ENCODE measurements around the gene C1QTNF12.
"Not testable (repeated sequence)": the region's sequence is repeated elsewhere in the genome, so short reads cannot be mapped to it uniquely, and the experiment has no call there.

Gene C1QTNF12

DNA sequence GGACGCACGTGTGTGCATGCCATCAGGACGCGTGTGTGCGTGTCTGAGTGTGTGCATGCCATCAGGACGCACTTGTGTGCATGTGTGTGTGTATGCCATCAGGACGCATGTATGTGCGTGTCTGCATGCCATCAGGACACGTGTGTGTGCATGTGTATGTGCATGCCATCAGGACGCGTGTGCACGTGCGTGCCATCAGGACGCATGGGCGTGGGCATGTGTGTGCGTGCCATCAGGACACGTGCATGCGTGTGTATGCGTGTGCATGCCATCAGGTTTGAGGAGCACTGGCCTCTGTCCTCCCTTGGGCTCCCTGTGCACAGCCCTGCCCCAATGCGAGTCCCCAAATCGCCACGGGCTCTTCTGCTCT is 12.6 kb upstream of the C1QTNF12 start:
- no peak for DNase-seq

DNA sequence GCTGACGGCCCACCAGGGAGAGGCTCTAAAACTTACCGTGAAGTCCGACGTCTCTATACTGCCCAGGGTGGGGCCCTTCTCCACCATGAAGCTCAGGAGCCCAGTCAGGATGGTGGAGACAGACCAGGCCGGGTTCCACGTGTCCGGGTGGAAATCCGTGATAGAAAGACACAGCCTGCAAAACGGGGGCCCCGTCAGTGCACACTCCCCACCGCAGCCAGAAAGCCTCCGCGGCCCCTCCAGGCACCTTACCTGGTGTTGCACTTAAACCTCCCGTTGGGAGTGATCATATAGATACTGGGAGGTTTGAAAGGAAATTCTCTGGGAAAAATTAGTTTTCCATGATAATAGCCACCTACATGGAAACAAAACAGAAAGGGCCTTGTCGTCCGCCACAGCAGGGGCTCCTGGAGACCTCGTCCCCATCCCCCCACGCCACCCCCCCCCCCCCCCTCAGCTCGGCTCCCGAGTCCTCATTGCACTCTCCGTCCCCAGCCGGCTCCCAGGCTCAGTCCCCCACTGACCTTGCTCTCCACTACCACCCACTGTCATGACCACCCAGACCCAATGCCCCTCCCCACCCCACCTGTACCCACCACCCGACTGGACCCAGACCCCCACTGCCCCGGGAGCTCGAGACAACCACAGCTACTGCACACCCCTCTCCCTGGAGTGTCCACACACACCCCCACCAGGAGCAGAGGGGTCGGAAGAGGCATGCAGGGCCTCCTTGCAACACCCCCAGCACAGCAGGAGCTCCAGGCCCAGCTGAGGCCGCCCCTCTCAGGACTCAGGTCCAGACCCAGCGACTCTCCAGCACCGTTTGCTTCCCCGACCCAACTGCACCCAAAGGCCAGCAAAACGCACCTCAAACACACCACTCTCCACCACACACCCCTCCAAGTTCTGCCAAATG is 10.7 kb upstream of the C1QTNF12 start:
- no peak for DNase-seq

DNA sequence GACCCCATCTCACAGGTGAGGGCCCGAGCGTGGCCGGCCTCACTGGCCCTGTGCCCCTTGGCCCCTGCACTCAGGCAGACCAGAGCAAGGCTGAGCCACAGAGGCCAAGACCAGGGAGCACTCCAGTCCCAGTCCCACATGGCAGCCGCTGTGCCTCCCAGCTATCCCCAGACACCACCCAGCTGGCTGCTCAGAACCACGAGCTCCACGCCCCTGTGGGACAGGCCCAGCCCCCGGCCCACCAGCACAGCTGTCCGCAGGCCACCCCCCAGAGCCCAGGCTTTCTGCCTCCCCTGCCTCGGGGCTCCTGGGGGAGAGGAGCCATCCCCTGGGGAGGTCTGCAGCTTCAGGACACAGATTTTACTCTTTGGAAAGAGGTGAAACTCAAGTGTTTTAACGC is 9.1 kb upstream of the C1QTNF12 start:
- DNase-seq, result no peak

DNA sequence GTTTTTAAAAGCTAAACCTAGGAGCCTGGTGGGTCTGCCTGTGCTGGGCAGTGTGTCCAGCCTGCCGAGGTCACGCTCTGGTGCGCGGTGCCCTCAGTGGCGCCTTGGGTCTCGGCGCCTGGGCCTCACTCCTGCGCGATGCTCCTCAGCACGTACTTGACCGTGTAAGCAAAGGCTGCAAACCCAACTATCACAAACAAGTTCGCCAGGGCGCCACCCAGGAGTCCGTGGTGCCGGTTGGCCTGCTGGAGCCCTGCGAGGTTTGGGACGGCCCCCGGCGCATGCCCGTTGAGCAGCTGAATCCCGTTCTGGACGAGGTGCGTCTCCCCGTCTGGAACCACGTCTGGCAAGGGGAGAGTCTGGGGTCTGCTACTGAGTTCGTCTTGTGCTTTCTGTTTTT is 8.6 kb upstream of the C1QTNF12 start:
- no peak for DNase-seq

DNA sequence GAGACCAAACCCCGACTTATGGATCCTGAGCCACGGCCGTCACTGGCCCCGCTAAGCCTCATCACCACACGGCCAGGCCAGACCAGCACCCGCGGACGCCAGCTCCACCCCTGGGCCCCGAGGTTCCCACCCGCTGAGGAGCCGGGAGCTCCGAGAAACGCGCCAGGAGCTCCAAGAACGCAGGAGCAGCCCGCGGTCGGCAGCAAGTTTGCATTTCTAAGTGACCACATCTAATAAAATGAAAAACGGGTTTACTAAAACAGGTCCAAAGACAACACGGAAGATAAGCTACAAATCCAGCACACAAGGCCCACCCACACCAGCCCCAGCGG is 8.1 kb upstream of the C1QTNF12 start:
- DNase-seq, result no peak

DNA sequence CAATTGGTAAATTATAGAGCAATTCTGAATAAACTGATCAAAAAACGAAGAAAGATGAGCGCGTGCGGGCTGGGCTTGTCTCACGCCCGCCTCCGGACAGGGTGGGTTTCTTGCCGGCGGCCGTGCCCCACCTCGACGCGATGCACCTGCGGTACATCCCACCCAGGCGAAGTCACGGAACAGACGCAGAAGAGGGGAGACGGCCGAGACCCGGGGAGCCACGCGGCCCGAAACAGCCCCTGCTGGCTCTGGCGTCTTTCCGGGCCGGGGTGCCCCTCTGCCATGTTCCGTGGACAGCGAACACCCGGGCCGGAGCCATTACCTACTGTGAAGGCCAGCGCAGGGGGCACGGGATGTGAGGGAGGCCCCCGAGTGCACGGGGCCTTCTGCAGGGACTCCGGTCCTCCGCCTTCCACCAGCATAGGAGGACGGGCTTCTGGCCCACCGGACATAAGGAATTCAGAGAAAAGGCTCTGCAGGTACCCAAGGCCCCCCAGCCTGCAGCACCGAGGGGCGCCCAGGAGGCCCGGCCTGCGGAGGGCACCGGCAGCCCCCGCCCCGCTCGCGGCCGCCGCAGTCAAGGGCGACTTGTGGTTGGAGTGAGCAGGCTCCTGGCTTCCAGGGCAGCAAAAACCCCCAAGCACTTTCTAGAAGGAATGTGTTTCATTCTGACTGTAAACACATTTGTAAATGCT is 7.6 kb upstream of the C1QTNF12 start:
- DNase-seq, result no peak

DNA sequence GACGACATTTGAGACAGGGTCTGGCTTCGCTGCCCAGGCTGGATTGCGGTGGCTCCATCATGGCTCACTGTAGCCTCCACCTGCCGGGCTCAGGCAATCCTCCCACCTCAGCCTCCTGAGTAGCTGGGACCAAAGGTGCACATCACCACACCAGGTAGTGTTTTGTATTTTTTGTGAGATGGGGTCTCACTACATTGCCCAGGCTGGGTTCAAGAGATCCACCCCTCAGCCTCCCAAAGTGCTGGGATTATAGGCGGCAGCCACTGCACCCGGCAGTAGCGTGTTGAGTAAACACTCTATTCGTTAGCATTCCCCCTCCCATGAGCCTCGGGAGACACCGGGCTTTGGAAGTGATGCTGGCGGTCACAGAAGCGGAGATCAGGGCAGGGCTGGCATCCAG is 6.8 kb upstream of the C1QTNF12 start:
- no peak for DNase-seq

DNA sequence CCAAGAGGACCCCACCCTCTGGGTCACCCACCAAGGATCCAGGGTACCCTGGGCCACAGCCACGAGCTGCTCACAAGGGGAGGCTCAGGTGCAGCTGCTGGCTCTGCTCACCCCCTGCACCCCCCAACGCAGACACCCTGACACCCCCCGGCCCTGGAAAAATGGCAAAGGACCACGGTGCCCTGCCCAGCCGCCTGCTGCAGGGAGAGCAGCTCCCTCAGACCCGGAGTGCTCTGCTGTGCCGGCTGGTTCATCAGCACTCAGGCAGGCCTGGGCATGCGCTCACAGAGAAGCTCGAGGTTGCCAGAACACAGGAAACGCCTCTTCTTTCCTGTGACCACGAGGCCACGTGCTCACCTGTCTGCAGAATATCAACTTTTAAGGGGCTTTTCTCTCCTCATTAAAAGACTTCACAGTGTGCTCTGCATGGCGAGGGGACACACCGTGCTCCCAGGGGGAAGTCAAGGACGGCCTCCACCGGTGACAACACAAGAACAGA is 4.3 kb upstream of the C1QTNF12 start:
- peak in 2 of 3 experiments; percentile 55 to 66 for DNase-seq

DNA sequence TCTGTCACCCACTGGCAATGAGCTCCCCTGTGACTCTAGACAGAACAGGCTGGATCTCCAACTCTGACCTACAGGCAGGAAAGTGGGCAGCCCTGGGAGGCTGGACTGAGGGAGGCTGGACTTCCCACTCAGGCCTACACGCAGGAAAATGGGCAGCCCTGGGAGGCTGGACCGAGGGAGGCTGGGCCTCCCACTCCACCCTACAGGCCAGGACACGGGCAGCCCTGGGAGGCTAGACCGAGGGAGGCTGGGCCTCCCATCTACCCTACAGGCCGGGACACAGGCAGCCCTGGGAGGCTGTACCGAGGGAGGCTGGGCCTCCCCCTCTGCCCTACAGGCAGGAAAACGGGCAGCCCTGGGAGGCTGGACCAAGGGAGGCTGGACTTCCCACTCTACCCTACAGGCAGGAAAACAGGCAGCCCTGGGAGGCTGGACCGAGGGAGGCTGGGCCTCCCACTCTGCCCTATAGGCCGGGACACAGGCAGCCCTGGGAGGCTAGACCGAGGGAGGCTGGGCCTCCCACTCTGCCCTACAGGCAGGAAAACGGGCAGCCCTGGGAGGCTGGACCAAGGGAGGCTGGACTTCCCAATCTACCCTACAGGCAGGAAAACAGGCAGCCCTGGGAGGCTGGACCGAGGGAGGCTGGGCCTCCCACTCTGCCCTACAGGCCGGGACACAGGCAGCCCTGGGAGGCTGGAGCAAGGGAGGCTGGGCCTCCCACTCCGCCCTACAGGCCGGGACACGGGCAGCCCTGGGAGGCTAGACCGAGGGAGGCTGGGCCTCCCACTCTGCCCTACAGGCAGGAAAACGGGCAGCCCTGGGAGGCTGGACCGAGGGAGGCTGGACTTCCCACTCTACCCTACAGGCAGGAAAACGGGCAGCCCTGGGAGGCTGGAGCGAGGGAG is 1.7 kb upstream of the C1QTNF12 start:
- not testable (repeated sequence) for DNase-seq

DNA sequence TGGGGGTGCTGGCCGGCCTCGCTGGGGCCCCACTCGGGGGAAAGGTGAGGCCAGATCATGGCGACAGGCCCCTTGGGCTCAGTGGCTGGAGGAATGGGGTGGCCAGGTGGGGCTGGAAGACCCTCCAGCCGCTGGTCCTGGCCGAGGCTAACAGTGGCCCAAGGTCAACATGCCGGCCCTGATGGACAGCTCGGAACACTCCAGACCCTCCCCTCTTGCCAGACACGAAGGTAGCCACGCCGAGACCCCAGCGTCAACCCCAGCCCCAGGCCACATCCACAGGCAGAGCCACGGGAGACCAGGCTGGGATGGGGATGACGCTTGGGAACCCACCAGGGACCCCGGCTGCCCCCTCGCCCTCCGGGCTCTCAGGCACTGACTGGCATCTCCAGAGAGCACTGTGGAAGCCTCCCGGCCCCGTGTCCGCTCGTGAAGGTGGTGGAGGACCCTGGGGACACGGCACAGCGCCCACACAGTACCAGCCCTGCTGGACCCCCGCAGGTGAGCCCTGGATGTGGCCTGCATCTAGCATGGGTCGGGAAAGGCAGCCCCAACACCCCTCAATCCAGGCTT is 905 bp upstream of the C1QTNF12 start:
- no peak for DNase-seq

DNA sequence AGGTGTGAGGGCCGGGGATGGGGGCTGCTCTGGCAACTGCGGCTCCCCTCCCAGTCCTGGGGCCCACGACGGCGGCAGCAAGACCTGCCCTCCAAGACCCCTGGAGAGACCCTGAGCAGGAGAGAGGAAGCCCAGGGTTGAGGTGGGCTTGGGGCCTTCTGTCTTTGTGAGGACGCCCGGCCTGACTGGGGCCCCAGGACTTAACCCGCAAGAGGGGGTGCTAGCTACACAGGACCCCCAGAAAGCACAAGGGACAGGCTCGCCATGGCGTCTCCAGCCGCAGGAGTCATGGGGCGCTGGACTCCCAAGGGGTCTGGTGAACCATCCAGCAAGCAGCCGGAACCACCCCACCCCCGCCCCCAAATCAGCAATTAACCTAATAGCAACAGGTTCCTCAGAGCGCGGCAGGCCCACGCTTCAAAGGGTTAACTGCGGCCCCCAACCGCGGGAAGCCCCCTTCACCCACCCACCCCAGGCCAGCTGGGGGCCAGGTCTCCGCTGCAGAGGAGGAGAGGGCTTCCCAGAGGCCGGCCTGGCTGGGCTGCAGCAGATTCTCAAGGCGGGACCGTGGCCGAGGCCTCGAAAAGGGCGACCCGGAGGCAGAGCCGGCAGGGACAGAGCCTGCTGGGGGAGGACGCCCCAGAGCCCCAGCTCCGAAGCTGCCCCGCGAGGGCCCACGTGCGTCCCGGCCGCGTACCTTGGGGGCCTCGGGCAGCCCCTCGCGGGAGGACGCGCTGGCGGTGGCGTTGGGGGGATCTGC is 525 bp downstream of the C1QTNF12 start:
- DNase-seq, result no peak

DNA sequence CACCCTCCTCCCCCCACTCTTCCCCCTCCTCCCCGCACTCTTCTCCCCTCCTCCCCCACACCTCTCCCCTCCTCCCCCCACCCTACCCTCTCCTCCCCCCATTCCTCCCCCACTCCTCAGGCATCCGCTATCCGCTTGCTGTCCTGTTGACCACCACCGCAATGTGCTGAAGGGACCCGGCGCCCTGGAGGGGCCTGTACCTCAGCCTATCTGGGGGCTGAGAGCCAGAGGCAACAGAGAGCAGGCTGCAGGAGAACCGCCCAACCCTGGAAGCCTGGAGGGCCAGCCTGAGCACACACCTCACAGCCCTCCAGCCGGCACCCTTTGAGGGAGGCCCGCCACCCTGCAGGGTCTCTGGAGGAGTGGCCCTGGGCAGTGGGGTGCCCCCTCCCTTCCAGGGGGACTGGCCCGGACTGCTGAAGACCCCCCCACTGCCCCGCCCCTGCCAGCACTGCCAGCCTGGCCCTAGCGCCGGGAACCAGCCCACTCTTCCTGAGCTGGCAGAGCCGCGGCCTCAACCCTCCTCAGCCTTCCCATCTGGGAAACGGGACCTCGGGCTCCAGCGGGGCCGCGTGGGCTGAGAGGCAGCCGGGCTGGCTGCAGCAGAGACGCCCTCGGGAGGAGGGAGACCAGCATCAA is 1.2 kb downstream of the C1QTNF12 start:
- DNase-seq, result no peak

DNA sequence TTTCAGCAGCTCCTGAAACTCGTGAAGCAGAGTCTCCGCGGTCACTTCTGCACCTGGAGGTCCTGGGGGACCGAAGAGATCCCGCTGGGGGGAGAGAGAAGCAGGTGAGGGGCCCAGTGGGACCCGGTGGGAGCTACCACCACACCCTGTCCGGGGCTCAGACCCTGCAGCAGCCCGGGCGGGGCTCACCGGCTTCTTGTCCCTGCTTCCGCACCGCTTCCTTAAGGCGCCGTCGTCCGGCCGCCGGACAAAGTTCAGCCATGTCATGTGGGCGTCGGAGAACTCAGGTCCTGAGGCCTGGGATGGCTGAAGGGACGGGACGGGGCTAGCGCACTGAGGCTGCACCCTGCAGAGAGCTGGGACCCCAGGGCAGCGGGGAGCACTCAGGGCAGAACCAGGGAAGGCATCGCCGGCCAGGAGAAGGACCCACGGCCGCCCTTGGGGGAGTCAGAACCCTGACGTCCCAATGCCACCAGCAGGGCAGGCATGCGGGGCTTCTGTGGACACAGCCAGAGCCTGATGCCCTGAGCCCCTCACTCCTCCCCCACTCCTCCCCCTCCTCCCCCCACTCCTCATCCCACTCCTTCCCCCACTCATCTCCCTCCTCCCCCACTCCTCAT is 2.2 kb downstream of the C1QTNF12 start:
- DNase-seq, result no peak

DNA sequence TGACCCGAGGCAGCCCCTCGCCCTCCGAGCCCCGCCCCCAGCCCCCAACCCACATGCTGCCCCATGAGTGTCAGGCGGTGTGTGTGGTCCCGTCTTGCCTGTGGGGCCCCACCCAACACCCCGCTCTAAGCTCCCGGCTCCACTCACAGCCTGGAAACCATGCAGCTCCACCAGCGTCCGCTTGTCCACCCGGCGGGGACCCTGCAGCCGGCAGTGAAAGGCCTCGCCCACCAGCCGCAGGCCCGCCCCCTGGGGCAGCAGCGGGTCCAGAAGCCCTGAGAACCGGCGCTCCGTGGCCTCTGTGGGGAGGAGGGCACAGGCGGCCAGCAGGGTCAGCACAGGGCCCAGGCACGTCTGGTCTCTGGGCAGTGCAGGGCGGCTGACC is 2.7 kb downstream of the C1QTNF12 start:
- no peak for DNase-seq

DNA sequence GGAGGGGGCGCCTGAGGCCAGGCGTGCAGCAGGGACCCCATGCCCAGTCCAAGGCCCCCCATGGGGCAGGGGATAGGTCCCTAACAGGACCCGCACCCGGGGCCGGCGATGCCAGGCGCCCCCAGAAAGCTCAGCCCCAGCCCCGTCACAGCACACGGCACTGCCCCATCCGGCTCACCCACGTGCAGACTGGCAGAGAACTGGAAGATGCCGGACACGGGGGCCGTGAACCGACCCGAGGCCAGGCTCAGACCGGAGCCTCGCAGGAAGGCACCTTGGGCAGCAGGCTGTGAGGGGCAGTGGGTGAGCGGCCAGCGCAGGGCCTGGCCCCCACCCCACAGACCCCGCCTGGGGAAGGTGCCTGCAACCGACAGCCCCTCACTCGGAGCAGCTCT is 3.3 kb downstream of the C1QTNF12 start:
- no peak for DNase-seq

DNA sequence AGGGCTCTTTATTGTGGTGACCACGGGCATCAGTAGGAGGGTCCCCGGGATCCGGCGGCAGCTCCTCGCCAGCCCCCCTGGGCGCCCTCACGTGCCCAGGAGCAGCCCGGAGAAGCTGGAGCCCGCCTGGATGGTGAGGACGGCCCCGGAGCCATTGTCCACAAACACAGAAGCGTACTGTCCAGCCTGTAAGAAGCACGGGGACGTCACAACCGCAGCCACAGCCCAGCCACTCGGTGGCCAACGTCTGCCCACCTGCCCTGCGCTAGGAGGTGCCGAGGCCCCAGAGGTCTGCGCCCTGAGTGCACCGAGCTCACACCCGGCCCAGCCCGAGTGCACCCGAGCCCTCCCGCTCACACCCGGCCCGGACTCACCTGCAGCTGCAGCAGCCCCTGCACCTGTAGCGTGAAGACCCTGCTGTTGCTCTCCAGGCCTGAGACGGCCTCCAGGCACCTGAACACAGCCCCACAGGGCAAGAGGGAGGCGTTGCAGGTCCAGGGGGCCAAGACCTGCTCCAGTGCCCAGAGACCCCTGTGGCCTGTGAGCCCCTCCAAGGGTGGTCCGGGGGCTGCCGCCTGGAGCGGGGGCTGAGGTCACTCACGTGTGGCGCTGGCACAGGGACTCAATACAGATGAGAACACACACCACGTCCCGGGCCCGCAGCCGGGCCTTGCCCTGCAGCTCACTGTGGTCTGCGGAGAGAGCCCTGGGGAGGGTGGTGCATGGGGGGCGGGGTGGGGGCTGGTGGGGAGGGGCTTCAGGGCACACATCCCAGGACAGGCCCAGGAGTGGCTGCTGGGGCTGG is 3.9 kb downstream of the C1QTNF12 start:
- no peak for DNase-seq

DNA sequence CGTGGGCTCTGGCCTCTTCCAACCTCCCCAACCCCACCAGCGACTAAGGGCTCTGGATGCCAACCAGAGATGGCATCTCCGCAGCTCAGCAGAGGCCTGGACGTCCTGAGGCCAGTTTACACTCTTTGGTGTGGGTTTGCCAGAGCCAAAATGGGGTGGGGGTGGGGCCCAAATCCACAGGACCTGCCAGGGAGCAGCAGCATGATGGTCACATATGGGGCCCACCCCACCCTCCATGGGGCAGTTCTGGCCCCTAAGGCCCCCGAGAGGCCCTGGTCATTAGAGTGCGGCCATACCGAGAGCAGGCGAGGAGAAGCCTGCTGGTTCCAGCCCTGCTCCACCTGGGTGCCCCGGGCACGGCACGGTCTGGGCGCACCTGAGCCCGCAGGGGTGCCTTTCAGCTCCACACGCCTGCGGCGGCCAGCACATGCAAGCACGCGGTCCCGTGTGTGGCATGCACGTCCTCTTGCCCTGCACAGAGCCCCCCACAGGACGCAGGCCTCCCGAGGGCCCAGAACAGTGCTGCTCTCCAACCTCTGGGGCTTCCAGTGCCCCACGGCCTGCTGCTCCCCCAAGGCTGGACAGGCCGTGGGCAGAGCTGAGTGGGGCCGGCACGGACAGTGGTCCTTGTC is 4.8 kb downstream of the C1QTNF12 start:
- no peak for DNase-seq

DNA sequence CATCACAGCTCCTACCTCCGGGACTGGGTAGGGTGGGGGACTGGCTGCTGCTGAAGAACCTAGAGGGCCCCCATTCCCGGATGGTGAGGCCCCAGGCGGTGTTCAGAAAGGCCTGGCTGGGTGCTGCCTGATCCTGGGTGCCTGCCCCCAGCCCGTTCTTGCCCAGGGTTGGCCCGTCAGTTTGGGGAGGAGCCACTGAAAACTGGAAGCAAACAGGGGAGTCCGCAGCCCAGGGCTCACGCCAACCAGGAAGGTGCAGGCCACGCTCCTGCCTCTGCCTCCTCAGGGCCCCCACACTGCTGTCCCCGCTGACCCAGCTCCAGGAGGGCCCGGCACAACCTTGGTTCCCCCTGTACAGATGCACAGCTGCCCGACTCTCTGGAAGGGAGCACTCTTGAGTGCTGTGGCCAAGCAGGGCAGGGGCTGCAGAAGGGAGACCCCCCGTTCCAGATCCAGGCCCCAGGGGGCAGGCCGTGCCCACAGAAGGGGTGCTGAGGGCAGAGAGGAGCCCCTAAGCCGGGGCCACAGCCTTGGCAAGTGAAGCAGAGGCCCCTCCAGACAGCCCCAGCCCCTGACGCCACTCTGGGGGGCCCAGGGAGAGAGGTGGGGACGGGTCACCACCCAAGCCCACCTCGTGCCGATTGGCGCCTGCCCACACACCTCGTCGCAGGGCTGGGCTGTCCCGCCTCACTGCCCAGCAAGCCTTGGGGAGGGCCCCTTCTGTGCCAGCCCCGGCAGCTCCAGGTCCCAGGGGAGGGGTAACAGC is 5.5 kb downstream of the C1QTNF12 start:
- no peak for DNase-seq

DNA sequence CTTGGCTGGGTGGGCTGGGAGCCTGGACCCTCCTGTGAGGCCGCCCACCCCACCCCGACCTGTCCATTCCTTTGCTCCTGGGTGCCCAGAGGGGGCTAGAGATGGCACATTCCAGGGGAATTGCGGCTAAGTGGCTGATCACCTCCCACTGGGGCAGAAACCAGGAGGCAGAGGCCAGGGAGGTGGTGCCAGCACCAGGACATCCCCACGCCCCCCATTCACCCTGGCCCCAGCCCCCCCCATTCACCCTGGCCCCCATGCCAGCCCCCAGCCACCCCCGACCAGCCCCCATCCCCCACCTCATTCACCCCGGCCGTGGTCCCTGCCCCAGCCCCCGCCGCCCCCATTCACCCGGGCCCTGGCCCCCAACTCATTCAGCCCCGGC is 6.2 kb downstream of the C1QTNF12 start:
- no peak for DNase-seq
